ENCODE measurements around the gene ANO2.

The ANO2 gene

DNA sequence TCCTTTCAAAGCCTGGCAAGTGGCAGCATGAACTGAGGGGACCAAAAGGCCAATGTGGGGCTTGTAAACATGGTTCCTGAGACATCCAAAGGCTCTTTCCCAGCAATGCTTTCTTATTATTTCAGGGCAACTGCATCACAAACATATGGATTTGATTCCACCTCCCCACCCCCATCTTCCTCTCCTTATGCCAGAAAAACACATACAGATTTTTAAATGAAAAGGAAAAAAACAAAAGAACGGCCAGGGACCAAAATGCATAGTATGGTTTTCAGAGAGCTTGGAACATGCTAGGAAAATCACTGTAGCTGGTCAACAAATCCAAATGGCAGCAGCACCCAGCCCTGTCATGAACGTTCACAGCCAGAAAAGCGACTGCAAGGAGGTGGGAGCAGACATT lies 167.6 kb downstream of the ANO2 start:
- DNase-seq (ENCODE audit: low read depth), result no peak

DNA sequence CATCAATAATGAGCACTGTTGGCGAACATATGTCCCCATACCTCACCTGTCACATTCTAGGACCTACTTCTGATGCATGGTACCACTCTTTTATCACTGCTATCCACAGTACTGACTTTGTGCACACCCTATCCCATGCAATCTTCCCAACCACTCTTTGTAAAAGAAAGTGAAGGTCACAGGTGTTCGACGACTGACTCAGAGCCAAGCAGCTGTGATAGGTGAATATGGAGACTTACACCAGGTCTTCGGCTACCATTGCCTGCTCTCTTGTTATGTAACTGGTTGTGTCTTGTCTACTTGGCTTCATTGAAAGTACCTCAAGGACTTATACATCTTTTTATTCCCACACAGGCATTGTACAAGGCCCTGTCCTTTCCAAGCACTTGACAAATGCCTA lies 169.0 kb downstream of the ANO2 start:
- no peak for DNase-seq (ENCODE audit: low read depth)

DNA sequence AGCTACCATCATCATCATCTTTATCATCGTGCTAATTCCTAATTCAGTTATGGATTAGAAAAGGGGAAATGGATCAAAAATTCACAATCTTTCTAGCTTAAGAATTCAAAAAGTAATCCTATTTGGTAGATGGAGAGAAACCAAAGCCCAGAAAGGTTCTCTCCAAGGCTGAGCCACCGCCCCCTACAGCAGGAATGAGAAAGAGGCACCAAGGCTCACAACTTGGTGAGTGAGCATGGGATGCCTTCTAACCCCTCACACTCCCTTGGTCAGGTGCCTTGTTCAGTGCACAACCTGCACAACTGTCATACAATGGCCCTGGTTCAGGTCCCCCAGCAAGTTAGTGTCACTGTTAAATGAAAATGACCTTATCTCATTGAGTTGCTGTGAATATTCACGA lies 171.5 kb downstream of the ANO2 start:
- no peak for DNase-seq (ENCODE audit: low read depth)

DNA sequence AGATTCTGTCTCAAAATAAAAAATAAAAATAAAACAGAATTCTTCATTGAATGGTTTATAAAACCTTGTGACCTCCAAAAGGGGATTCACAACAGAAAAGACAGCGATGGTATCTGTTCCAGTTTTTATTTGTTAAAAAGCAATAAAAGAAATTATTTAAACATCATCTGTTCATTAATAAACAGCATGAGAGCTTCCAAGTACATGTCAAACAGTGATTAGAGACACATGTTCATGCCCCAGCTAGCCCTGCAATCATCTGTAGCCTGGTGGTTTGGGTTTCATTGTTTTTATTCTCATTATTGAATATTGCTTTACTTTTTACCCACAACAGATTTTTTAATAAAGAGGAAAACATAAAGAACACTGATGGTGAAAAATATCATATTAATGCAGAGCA lies 173.3 kb downstream of the ANO2 start:
- DNase-seq (ENCODE audit: low read depth), result no peak

DNA sequence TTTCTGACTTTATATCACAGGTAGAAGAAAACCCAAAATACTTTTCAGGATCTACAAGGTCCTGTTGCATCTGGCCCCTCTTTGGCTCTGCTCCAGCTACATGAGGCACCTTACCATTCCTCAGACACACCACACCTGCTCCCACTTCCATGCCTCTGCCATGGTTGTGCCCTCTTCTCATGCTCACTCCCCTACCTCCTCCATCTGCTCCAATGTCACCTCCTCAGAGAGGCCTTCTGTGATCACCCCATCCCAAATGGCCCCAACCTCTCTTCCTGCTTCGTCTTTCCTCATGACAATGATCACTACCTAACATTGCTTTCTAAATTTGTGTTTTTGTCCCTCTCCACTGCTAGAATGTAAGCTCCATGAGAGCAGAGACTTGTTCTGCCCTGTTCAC lies 174.3 kb downstream of the ANO2 start:
- no peak for DNase-seq (ENCODE audit: low read depth)

DNA sequence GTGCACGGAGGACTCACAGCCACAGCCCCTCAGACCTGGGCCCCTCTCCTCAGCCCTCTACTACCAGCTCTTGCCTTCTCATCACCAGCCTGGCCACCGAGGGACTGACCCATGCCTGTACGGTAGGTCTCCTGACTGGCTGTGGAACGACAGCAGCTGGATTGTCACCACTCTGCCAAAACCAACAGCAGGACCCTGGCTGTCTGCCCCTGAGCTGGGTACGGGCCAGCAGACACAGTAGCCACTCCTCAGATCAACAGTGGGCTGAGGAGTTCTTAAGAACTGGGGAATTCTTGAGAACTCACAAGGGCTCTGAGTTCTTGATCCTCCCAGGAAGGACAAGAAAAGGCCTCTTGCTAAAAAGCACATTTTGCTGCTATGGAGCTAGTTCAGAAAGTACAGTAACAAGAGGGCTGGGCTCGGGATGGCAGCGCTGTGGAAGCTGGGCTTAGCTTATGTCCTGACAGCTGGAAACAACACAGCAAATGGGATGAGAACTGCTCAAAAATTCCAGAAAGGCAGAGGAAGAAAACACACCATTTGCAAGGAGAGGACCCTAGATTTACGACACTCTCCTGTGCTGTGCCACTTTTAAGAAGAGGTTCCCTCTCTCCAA lies 176.4 kb downstream of the ANO2 start:
- no peak for DNase-seq (ENCODE audit: low read depth)

DNA sequence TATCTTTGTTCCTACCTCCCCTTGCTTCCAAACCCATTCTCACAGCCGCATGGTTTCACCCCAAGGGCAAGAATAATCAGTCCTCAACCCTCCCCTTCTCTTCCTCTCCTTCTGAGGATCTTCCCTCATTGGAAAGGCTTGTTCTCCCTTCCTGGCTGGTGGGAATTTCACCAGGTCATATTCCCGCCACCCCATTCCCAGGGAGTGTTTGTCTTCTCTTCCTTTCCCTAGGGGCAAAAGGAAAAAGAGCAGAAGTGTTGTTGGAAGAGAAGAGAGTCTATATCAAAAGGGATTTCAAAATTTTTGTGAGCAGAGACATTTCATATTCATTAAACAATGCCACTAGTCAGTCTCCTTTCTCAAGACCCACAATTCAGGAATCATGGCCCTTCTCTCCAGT lies 176.9 kb downstream of the ANO2 start:
- no peak for DNase-seq (ENCODE audit: low read depth)

DNA sequence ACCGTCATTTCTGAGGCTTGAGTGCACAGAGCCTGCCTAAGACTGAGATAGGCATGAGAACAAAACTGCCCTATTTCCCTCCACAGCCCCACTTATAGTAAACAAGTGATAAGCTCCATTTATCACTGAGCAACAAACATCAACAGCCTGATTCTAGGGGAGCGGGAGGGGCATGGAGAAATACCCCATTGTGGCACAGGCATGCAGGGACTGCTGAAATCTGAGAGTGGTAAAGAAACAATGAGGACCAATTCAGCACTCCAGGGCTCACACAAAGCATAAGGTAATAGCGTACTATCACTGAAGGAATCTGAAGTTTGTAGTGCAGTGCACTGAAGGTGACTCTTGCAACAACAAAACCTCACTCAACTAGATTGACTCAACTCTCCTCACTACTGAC lies 186.7 kb downstream of the ANO2 start:
- DNase-seq (ENCODE audit: low read depth), result no peak

DNA sequence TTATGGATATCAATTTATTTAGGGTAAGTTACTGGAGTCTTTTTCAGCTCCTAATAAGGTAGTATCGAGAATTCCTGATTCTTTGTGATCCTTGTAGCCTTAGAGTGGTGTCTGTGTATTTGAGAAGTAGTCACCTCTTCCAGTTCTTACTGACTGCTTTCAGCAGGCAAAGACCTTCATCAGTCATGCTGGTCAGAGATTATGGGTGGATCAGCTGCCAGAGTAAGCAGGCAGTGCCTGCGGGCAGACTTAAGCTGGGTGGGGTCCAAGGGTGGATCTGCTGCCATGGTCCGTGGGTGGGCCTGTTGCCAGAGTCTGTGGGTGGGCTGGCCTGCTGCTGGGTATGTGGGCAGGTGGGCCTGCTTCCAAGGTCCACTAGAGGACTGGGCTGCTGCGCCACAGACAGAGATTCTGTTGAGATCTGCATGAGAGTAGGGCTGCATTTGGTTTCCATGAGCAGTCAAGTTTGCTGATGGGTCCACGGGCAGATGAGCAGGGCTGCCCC lies 188.7 kb downstream of the ANO2 start:
- DNase-seq (ENCODE audit: low read depth), result no peak

DNA sequence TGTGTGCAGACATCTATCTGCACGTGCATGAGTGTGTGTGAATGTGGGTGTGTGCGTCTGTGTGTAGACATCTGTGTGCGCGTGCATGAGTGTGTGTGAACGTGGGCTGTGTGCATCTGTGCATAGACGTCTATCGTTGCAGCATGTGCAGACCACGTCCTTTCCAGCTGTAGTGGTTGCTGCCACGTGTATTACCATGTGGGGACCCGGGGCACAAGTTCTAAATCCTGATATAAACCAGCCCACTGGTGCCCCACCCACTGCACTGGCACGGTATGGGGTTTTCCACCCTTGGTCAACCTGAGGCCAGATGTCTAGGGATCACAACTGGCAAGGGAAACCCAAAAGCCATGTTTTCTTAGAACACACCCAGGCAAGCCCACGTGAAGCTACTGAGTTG lies 197.0 kb downstream of the ANO2 start:
- DNase-seq (ENCODE audit: low read depth), result no peak

DNA sequence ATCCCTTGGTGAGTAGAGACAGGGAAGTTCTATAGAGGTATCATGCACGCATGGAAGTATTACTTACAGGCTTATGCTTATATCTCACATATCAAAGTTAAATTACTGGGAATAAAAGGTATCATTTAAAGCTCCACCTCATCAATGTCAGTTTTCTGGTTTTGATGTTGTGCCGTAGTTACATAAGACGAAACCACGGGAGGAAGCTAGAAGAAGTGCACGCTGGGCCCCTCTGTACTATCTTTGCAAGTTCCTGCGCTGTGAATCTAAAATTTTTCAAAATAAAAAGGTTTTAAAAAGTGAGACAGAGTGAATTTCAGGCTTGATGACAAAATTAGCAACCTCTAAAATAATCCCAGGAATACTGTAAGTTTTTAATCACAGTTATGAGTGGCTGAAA lies 198.1 kb downstream of the ANO2 start:
- no peak for DNase-seq (ENCODE audit: low read depth)

DNA sequence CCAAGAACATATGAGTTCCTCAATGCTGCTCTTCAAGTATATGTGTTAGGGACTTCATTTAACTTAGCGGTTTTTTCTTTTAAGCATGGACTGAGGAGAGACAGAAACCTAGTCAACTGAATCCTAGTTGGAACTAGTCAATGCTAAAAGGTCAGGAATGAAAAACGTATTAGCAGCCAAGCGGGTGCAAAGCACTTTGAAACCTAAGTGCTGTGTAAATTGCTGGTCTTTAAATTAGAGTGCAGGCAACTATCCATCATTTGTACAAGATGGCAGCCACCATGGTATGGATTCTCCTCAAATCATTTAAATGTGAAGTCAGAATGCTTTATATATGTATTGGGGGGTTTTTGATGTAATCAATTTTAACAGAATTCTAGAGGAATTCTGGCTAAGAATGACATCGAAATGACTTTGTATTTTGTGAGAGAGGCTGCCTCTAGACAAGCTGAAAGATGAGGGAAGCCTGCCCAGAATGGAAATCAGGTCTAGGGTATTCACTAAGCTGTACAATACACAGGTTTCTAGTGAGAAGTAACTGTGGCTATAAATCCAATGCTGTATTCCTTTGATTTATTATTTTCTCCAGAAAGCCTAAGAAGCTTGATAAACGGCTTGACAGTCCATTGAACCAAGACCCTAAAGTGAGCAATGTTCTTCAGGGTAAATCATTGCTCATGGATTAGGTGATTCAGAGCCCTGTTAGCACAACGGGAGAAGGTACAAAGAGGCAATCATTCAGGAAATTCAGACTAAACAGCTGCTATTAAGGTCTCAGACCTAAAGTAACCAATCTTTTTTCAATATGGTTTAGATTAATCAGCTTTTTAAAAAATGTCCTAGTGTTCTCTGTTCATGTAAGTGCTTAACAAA lies 198.8 kb downstream of the ANO2 start:
- DNase-seq (ENCODE audit: low read depth), result no peak

DNA sequence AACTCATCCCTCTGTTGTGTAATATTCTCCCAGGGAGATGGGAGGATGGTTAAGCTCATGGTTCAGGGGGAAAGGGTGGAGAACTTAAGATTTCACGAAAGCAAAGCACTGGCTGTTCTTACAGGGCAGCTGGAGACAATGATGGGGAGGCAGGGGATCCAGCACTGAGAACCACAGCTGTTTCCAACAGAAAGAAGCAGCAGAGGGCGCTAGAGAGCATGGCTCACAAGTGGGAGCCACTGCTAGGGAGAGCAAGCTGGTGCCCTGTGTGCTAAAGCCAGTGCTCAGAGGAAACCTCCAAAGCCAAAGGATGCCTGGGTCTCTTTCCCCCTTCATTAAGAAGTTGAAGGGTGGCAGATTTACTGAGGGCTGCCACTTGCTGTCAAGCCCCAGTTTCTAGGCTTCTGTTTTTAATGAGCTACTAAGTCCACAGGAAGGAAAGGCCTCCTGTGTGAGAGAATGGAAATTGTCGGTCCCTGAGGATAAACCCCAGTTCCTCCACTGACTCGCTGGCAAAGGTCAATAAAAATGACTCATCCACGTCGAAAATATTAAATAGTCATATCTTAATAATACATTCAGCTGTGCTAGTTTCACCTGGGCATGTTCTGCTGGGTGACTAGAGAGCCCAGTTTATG lies 199.7 kb downstream of the ANO2 start:
- peak; percentile 17 for DNase-seq (ENCODE audit: low read depth)

DNA sequence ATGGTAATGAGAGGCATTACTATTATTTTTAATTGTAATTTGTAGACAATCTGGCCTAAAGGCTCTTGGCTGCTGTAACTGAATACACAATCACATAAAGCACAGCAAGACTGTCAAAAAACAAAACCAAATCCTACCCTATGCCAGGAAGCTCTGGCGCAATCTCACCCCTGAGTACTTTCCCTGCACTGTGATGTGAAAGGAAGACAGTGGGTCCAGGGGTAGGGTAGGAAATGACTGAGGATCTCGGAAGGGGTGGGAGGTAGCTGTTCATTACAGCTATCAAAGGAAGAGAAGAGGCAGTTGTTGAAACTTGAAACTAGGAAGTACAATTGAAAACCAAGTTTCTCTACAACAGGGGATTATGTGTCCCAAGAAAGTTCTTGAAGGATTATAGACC lies 202.8 kb downstream of the ANO2 start:
- no peak for DNase-seq (ENCODE audit: low read depth)

DNA sequence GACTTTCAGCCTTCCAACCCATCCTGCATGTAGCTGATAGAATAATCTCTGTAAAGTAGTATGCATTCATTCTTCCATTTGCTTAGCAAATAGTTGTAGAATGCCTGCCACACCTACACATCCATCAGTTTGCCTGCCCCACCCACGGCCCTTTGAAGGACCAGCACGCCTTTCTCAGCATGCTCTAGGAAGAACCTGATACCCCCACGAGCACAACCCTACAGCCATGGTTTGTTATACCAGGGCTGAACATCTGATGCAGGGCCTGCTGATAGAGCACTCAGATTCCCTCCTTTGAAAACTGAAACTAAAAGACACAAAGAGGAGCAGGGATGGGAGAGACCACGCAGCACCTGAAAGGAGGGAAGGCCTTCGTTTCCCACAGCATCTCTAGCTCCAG lies 205.1 kb downstream of the ANO2 start:
- DNase-seq (ENCODE audit: low read depth), result no peak

DNA sequence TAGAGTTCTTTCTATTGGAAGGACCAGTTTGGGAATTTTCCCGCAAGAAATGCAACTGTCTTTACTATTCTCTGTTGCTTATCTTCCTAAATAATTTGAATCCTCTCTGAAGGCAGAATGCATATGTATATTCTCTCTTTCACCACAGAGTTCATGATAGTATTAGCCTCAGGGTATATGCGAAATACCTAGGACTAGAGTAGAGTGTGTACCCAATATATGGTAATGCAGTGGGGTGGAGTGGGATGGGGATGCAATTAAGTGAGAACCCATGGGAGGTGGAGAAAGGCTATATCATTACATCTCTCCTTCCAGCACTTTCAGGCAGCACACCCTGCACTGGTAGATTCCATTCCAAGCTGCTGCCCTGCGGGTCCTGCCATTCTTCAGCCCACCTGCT lies 207.3 kb downstream of the ANO2 start:
- DNase-seq (ENCODE audit: low read depth), result no peak

DNA sequence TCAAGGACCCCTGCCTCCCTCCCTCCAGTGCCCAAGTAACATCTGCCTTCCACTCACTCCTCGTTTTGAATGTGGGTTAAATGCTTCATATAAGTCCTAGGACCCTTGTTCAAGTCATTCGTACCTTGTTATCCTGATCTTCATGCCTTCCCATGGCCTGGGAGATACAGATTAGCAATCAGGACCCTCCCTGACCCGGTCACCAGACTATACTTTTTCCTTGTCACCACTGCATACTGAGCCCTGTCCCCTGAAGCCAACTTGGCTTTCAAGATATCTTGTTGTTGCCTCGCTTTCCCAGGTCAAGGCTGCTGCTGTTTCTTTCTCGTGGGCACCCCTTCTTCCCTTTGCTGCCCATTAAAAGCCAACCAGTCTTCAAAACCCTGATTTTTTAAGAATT lies 208.5 kb downstream of the ANO2 start:
- no peak for DNase-seq (ENCODE audit: low read depth)

DNA sequence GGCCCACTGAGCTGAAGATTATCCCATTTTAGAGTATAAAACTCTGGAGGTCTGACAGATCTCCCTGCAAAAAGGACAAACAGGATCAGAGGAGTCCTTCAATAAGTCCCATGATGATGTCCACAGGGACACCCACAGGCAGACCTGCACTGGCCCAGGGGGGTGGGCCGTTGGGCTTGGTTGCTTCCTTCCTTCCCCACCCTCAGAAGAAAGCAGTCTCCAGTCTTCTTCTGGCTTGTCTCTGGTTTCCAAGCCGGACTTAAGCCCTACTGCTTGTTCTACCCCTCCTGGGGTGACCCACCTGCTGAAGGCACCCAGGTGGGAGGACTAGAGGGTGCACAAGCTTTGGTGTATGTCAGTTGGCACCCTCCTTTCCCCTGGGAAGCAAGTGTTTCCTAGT lies 209.0 kb downstream of the ANO2 start:
- DNase-seq (ENCODE audit: low read depth), result no peak

DNA sequence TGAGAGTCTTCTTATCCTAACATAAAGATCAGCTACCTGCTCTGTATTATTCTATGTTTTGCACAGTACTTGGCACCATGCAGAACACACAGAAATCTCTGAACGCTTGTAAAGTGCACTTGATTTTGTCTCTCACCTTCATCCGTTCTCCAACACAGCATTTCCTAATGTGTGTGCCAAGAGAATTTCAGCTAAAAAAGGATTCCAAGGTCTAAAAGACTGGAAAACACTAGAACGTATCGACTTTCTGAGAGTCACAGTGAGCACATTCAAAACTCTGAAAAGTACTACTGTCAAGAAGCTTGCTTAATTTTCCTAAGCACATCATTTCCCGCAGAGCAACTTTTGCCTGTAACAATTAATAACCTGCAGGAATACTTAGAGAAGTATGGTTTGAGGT lies 211.1 kb downstream of the ANO2 start:
- no peak for DNase-seq (ENCODE audit: low read depth)

DNA sequence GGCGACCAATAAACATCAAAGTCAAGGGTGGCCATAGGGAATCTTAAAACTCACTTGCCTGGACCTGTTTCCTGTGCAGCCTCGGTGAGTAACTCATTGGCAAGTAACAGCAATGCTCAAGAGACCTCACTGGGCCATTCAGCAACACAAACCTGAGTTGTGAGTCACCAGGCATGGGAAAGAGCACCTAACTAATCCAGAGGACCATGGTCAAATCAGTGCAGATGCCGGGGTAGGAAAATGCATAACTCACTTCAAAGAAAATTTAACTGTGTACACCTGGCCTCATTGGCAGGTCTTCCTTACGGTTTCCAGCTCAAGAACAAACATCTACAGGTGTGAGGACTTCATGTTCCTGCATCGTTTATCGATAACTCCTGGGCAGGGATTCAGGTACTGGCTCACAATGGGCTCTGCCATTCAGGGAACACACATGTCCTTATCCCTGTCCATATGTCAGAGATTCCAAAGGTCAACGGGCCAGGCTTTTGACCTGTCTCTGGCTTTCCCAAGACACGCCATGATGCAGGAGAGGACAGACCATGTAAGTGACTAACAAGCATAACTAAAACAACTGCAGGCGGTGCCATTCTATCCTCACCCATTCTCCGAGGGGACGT lies 211.8 kb downstream of the ANO2 start:
- DNase-seq (ENCODE audit: low read depth), result no peak

DNA sequence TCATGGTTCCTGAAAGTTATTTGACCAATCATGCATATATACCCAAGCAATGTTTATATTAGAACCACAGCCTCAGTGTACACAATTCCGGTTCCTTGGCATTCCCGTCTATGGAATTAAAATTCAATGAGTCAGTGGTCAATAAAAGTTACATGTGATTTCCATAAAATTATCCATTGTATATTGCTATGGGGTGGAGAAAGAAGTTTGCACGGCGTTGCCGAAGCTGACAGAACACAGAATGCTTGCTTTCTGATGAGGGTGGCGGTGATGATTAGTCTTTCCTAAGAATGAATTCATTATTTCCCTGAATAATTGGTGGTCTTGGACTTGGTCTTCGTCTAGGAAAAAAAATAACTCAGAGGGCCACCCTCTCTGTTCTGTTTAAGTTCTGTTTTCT lies 214.1 kb downstream of the ANO2 start:
- DNase-seq (ENCODE audit: low read depth), result no peak

DNA sequence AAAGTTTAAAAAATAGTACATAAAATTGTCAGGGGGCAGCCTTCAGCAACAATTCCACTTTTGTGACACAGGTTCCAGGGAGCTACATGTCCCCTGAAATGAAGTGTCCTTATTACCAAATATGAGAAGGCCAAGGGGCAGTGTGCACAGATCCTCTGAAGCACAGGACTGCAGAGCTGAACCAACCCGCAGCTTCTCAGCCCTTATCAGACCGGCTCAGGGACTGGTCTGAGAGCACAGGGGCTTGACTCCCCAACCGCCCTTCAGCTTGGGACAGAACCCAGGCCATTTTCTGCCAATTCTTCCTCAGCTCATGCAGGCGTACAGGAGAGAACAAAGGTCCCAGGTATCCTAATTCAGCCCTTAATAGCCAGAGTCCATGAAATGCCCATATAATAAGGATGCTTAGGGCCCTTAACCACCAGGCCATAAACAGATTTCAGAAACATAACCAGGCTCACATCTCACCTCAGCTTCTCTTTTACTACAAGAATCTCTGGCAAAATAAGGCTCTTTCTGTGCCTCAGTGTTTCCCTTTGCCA lies 221.3 kb downstream of the ANO2 start:
- no peak for DNase-seq (ENCODE audit: low read depth)

DNA sequence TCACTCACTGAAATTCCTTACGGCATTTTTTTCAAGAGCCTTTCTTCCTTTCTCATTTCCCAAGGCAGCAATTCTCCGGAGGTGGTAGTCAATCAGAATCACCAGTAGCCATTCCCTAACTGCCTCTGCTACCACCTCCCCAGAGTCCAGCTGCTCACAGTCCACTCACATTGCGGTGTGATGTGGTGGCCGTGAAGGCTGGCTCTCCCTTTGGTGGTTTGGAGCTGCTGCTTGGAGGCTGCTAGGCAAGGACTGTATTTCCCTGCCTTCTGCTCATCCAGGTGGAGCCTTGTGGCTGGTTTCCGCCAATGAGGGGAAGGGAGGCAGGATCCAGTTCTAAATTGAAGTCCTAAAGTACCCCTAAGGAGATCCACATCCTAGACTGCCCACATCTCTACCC lies 222.0 kb downstream of the ANO2 start:
- no peak for DNase-seq (ENCODE audit: low read depth)
